ENCODE measurements around the gene TXNRD1. TPM values are rescaled to one million over a fixed set of nuclear protein-coding genes. Genes with fewer than 3 reads are reported as not detected.

TXNRD1 gene
- polyA plus RNA-seq, 1 experiment: 673 TPM

DNA sequence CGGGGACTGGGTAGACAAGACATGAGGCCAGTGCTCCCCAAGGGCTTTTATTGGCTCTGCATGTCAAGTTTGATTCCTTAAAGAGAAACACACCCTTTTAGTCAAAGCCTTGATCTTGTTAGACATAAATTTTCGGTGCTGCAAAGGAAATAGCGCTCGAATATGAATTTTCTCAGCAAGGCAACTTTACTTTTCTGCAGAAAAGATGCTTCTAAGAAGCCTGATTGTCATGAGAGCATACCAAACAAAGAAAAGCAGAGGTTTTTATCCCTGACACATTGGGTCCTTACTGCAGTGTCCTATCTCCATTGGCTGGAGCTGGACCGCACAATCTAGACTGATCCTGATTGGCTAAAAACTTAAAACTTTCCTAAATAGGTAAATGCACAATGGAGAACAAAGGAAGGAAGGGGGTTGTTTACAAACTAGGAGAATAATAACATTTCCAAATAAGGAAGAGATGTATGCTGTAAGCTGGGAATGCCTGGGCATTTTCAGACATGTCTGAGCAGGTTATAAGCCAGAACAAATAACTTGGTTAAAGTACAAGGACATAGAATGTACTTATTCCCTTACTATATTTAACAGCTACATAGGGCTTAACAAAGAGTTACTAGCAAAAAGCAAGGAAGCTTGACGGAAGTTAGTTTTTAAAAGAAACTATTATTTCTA, 17.2 kb downstream of the TXNRD1 start:
- CTCF ChIA-PET: no interaction called here
- TF ChIP-seq, protein P1, sequence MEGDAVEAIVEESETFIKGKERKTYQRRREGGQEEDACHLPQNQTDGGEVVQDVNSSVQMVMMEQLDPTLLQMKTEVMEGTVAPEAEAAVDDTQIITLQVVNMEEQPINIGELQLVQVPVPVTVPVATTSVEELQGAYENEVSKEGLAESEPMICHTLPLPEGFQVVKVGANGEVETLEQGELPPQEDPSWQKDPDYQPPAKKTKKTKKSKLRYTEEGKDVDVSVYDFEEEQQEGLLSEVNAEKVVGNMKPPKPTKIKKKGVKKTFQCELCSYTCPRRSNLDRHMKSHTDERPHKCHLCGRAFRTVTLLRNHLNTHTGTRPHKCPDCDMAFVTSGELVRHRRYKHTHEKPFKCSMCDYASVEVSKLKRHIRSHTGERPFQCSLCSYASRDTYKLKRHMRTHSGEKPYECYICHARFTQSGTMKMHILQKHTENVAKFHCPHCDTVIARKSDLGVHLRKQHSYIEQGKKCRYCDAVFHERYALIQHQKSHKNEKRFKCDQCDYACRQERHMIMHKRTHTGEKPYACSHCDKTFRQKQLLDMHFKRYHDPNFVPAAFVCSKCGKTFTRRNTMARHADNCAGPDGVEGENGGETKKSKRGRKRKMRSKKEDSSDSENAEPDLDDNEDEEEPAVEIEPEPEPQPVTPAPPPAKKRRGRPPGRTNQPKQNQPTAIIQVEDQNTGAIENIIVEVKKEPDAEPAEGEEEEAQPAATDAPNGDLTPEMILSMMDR (IDR thresholded peaks at IDR 0.05; ENCODE audit: low read depth, low read length): no peak
- H3K27me3 ChIP-seq (ENCODE audit: control insufficient read depth, insufficient read depth, low read length): no peaks in the 10 kb centered on the region
- H3K4me3 ChIP-seq (ENCODE audit: low read depth, low read length): no peak overlapping the region
- no peak overlapping the region for H3K27ac ChIP-seq (ENCODE audit: low read depth, low read length)
- H3K9me3 ChIP-seq (ENCODE audit: control insufficient read depth, insufficient read depth, low read length): peaks cover 23% of the 10 kb centered on the region
- POLR2A ChIA-PET: no interaction called here
- no peak for DNase-seq (ENCODE audit: low read depth, low spot score)

DNA sequence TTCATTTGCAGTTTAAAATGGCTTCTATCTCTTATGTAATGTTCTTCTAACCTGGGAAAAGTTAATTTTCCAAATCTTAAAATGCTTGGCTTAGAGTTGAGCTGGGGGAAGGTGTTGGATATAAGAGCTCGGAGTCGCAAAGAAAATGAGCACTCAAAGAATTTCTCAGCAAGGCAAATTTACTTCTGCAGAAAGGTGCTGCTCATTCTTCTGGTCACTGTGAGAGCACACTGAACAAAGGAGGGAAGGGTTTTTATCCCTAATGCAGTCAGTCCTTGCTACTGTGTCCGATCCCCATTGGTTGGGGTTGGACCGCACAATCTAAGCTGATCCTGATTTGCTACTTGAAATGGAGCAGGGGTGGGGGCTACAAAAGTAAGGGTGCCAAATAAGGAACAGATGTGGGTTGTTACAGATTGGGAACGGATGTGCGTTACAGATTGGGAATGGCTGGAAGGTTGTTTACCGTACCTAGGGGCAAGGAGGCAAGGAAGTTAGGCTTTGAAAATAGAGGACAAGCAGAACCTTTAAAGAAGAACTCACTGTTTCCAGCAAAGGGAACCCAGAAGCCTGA, 19.4 kb downstream of the TXNRD1 start:
- ChIA-PET CTCF (interaction anchor here (0.6 kb wide), 1 partner anchor 10 kb away, joined by 3 read pairs; no protein-coding TSS in a partner anchor), POLR2A (no interaction called here)
- TF ChIP-seq, protein P1 (IDR thresholded peaks at IDR 0.05; ENCODE audit: low read depth, low read length): no peak

DNA sequence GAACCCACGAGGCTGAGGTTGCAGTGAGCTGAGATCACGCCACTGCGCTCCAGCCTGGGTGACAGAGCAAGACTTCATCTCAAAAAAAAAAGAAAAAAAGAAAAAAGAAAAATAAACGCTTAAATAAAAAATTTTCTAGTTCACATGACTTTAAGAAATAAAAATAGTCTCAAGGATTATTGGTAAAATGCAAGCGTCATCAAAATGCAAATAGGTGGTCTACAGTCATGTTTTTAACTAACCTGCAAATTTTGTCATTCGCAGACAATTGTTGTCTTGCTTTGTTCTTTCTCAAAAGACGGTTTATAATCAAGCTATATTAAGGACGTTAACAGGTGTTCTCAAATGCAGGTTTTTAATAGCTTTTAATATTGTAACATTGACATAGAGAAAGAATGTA, 22.4 kb downstream of the TXNRD1 start:
- CTCF ChIA-PET: no interaction called here

More for the DNA sequence above, 19.4 kb downstream of the TXNRD1 start:
- no peak for DNase-seq (ENCODE audit: low read depth, low spot score)
- H3K27me3 ChIP-seq (ENCODE audit: control insufficient read depth, insufficient read depth, low read length): no peaks in the 10 kb centered on the region
- H3K4me3 ChIP-seq (ENCODE audit: low read depth, low read length): no peak overlapping the region
- H3K27ac ChIP-seq (ENCODE audit: low read depth, low read length): no peak overlapping the region
- H3K9me3 ChIP-seq (ENCODE audit: control insufficient read depth, insufficient read depth, low read length): peaks cover 23% of the 10 kb centered on the region

DNA sequence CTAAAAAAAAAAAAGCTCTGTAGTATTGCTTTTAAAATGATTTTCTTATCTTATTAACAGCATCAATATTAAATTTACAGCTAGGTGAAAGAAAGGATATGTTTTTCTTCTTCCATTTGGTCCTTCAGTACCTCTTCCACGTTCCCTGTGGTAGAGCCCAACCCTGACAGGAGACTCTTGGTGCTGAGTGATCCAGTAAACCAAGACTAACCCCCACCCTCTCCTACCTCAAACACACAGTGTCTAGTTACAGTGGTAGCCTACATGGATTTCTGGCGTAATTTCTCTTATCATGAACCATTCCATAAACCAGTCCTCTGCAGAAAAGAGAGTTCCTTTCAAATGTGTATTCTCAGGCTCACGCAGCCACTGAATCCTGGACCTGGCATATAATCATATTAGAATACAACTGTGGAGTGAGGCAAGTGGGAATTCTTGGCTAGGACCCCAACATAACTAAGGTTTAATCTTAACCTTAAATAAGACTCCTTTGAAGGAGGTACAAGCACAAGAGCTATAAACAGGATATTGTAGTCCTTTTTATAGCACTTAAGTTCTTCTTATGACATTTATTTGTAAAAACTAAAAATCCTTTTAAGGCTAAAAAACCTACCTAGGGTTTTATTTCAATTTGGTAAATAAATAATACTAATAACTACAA, 27.1 kb downstream of the TXNRD1 start:
- TF ChIP-seq, protein P1 (IDR thresholded peaks at IDR 0.05; ENCODE audit: low read depth, low read length): no peak
- Histone ChIP-seq H3K9me3 (ENCODE audit: control insufficient read depth, insufficient read depth, low read length) (no peaks in the 10 kb centered on the region), H3K4me3 (ENCODE audit: low read depth, low read length) (no peak overlapping the region), H3K27me3 (ENCODE audit: control insufficient read depth, insufficient read depth, low read length) (no peaks in the 10 kb centered on the region), H3K27ac (ENCODE audit: low read depth, low read length) (no peak overlapping the region)
- no peak for DNase-seq (ENCODE audit: low read depth, low spot score)
- ChIA-PET POLR2A (no interaction called here), CTCF (interaction anchor here (0.9 kb wide), 1 partner anchor 33 kb away, joined by 3 read pairs; no protein-coding TSS in a partner anchor)

More for the DNA sequence above, 22.4 kb downstream of the TXNRD1 start:
- POLR2A ChIA-PET: no interaction called here
- no peak for DNase-seq (ENCODE audit: low read depth, low spot score)
- no peak overlapping the region for H3K4me3 ChIP-seq (ENCODE audit: low read depth, low read length)
- TF ChIP-seq, protein P1 (IDR thresholded peaks at IDR 0.05; ENCODE audit: low read depth, low read length): no peak
- no peak overlapping the region for H3K27ac ChIP-seq (ENCODE audit: low read depth, low read length)
- no peaks in the 10 kb centered on the region for H3K27me3 ChIP-seq (ENCODE audit: control insufficient read depth, insufficient read depth, low read length)
- peaks cover 17% of the 10 kb centered on the region for H3K9me3 ChIP-seq (ENCODE audit: control insufficient read depth, insufficient read depth, low read length)

DNA sequence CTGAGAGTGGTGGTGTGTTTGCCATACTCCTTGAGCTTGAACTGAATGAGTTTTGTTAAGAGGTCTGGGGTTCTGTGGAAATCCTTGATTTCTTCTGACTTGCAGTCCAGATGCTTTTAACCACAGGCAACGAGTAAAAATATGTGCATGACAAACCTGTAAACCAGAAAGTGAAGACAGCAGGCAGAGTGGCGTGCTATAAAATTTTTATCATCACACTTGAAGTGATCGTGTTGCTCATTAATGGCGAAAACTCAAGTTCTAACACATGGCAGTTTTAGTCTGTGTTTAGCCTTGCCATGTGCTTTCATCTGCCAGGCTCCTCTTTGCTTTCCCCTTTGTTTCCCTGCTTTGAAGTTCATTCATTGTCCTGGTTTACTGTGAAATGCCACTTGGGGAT, 28.0 kb downstream of the TXNRD1 start:
- DNase-seq (ENCODE audit: low read depth, low spot score): no peak
- TF ChIP-seq, protein P1 (IDR thresholded peaks at IDR 0.05; ENCODE audit: low read depth, low read length): no peak

More for the DNA sequence above, 28.0 kb downstream of the TXNRD1 start:
- ChIA-PET POLR2A (no interaction called here), CTCF (no interaction called here)
- Histone ChIP-seq H3K27ac (ENCODE audit: low read depth, low read length) (no peak overlapping the region), H3K9me3 (ENCODE audit: control insufficient read depth, insufficient read depth, low read length) (no peaks in the 10 kb centered on the region), H3K4me3 (ENCODE audit: low read depth, low read length) (no peak overlapping the region), H3K27me3 (ENCODE audit: control insufficient read depth, insufficient read depth, low read length) (no peaks in the 10 kb centered on the region)
